Natural killer cell (primary cell): Measurements from ENCODE around the gene NECTIN1. TPM values are rescaled to one million over a fixed set of nuclear protein-coding genes. Genes with fewer than 3 reads are reported as not detected.

Experiments used
- ATAC-seq, 3 donors: fragments of 150-1000 bp in 2 of 3; fragments of 200-7000 bp in 1 of 3; cut with Tn5 transposase; 1 replicate in 1 of 3; 2 replicates in 2 of 3; pipeline ENCODE4 v1.10.0; 2021; ENCODE audit warnings: mild to moderate bottlenecking in 2 of 3, moderate library complexity in 2 of 3
- DNase-seq, 2 donors: peaks; one replicate each; pipeline versions ENCODE4 v3.0.0 to v3.0.0-alpha.2; 2013 to 2021; ENCODE audit warnings: mixed read lengths in 1 of 2
- H3K27ac ChIP-seq: one replicate; pipeline ENCODE4 v1.5.1; 2013; ENCODE audit warnings: mild to moderate bottlenecking, low read length
- H3K27me3 ChIP-seq: one replicate; pipeline ENCODE4 v1.6.1; 2013; ENCODE audit warnings: low read length; ENCODE audit not compliant: control insufficient read depth, insufficient read depth
- H3K36me3 ChIP-seq: one replicate; pipeline ENCODE4 v1.6.1; 2013; ENCODE audit warnings: low read length; ENCODE audit not compliant: control insufficient read depth, insufficient read depth
- H3K4me1 ChIP-seq: one replicate; pipeline ENCODE4 v1.6.1; 2013; ENCODE audit warnings: low read length; ENCODE audit not compliant: control insufficient read depth, insufficient read depth
- H3K4me3 ChIP-seq: one replicate; pipeline ENCODE4 v1.5.1; 2013; ENCODE audit warnings: low read length
- H3K9me3 ChIP-seq: one replicate; pipeline ENCODE4 v1.6.1; 2013; ENCODE audit warnings: low read length; ENCODE audit not compliant: control insufficient read depth, insufficient read depth
- H3K27ac Mint-ChIP-seq, 2 donors: one replicate each; pipeline ENCODE4 v1.8.0; 2022; ENCODE audit warnings: mild to moderate bottlenecking in 2 of 2, mixed read lengths in 2 of 2, moderate library complexity in 1 of 2
- H3K27me3 Mint-ChIP-seq, 2 donors: one replicate each; pipeline ENCODE4 v1.8.0; 2022; ENCODE audit warnings: low read depth in 2 of 2, mixed read lengths in 2 of 2
- H3K36me3 Mint-ChIP-seq: one replicate; pipeline ENCODE4 v1.8.0; 2022; ENCODE audit warnings: mixed read lengths
- H3K4me1 Mint-ChIP-seq, 2 donors: one replicate each; pipeline ENCODE4 v1.8.0; 2022; ENCODE audit warnings: mixed read lengths in 2 of 2
- H3K4me3 Mint-ChIP-seq: one replicate; pipeline ENCODE4 v1.8.0; 2022; ENCODE audit warnings: mild to moderate bottlenecking, moderate library complexity, mixed read lengths
- H3K9me3 Mint-ChIP-seq, 2 donors: one replicate each; pipeline ENCODE4 v1.8.0; 2022; ENCODE audit warnings: mixed read lengths in 2 of 2
- CTCF ChIP-seq: fragments of 200-600 bp; IDR thresholded peaks from one replicate; pipeline ENCODE4 v1.8.0; 2022; ENCODE audit warnings: antibody characterized with exemption
- WGBS: methylation state at CpG from one replicate; pipeline ENCODE4 v1.1.7; 2013; ENCODE audit warnings: missing lambda C conversion rate; ENCODE audit not compliant: insufficient coverage; 5-methylcytosine and 5-hydroxymethylcytosine counted together
- intact Hi-C: fragments of 100-400 bp; cut with micrococcal nuclease; formaldehyde crosslinking; loops from one replicate; pipeline ENCODE4 v1.14.2; 2022
- total RNA-seq, 4 donors: library from RNA; stranded (reverse); fragments of 120-200 nt in 1 of 4; gene quantifications; one replicate each; pipeline versions ENCODE4 v1.2.3 to v1.2.4, GENCODE V29; 2013 to 2022

Gene NECTIN1
- total RNA-seq, 3 donors from 2014 or later (not counting 1 experiment from before 2014, with no cell fraction given), result 5.8 to 18.8 (median 7.8) TPM

- no peak overlapping the region for H3K4me3 ChIP-seq
- peaks cover 32 to 49% of the 10 kb centered on the region in 2 donors for H3K27me3 Mint-ChIP-seq
- intact Hi-C loops, result no loop called here
- H3K27ac ChIP-seq, result no peak overlapping the region
- H3K4me3 Mint-ChIP-seq, result no peak overlapping the region
- H3K36me3 Mint-ChIP-seq, result no peaks in the 10 kb centered on the region
- H3K27me3 ChIP-seq, result no peaks in the 10 kb centered on the region
- no peak overlapping the region for H3K27ac Mint-ChIP-seq
- ATAC-seq (no peak), DNase-seq (no peak)
- 79% methylated on average over 9 of the region's 9 CpGs for WGBS
- no peak for TF ChIP-seq CTCF
- no peaks in the 10 kb centered on the region for H3K9me3 Mint-ChIP-seq
- H3K4me1 ChIP-seq, result peaks cover 9% of the 10 kb centered on the region
- H3K9me3 ChIP-seq, result no peaks in the 10 kb centered on the region
- peaks cover 0 to 4% of the 10 kb centered on the region in 2 donors for H3K4me1 Mint-ChIP-seq
- H3K36me3 ChIP-seq, result no peaks in the 10 kb centered on the region
Observed at GRCh38 chr11:119749006-119749565, 20.1 kb upstream of the NECTIN1 start.

GRCh38 chr11:119747868-119748660 lies 19.1 kb upstream of the NECTIN1 start:
- Mint-ChIP-seq H3K9me3 (no peaks in the 10 kb centered on the region), H3K4me3 (no peak overlapping the region), H3K36me3 (no peaks in the 10 kb centered on the region), H3K27me3 (peaks cover 34 to 50% of the 10 kb centered on the region in 2 donors), H3K27ac (no peak overlapping the region), H3K4me1 (peaks cover 0 to 4% of the 10 kb centered on the region in 2 donors)
- Histone ChIP-seq H3K36me3 (no peaks in the 10 kb centered on the region), H3K27me3 (peaks cover 1% of the 10 kb centered on the region), H3K4me1 (peaks cover 9% of the 10 kb centered on the region), H3K9me3 (no peaks in the 10 kb centered on the region), H3K4me3 (no peak overlapping the region), H3K27ac (no peak overlapping the region)
- TF ChIP-seq CTCF, result no peak
- intact Hi-C loops, result no loop called here
- WGBS, result 78% methylated on average over 15 of the region's 15 CpGs
- ATAC-seq (no peak), DNase-seq (no peak)

DNA sequence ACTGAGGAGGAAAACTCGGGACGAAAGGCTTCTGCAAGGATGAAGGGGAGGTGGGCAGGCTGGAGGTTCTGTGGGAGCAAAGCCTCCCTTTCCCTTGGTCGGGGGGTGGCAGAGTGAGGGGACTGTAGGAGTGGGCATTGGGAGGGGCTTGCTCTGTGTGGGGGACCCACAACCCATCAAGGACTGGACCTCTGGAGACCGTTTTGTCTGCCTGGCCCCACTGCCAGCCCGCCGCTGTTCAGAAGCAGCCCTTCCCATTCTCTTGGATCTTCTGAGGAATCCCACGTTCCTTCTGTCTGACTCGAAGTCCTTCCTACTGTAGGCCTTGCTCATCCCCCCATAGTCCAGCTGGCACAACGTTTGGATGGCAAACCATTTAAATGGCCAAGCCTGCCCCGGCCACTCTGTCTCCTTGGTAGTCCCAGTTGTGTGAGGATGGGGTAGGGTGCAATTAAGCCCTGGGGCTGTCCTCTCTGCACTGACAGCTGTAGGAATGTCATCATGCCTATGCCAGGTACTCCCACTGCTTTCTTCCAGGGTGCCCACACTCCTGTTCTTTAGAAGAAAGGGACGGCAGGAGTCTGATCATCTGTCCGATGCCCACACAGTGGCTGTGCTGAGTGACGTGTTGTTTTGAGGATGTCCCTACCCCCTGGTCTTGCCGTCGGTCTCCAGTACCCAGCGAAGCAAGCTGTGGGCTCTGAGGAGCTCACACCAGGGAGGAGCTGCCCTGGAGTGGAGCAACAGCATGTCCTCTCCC lies 17.0 kb upstream of the NECTIN1 start:
- intact Hi-C loops, result no loop called here
- no peak overlapping the region for H3K4me3 Mint-ChIP-seq
- peaks cover 15% of the 10 kb centered on the region for H3K4me1 ChIP-seq
- no peak for TF ChIP-seq CTCF
- H3K9me3 ChIP-seq, result no peaks in the 10 kb centered on the region
- H3K27ac Mint-ChIP-seq, result no peak overlapping the region
- H3K36me3 ChIP-seq, result no peaks in the 10 kb centered on the region
- peaks cover 37 to 39% of the 10 kb centered on the region in 2 donors for H3K27me3 Mint-ChIP-seq
- ATAC-seq, result no peak
- no peak overlapping the region for H3K4me3 ChIP-seq
- H3K27ac ChIP-seq, result no peak overlapping the region
- WGBS, result 83% methylated on average over 16 of the region's 16 CpGs
- no peaks in the 10 kb centered on the region for H3K36me3 Mint-ChIP-seq
- peaks cover 18% of the 10 kb centered on the region for H3K27me3 ChIP-seq
- DNase-seq, result no peak
- no peaks in the 10 kb centered on the region for H3K9me3 Mint-ChIP-seq
- H3K4me1 Mint-ChIP-seq, result peaks cover 6 to 16% of the 10 kb centered on the region in 2 donors
